ENCODE measurements around the gene ADAMTS14.

ADAMTS14 gene

DNA sequence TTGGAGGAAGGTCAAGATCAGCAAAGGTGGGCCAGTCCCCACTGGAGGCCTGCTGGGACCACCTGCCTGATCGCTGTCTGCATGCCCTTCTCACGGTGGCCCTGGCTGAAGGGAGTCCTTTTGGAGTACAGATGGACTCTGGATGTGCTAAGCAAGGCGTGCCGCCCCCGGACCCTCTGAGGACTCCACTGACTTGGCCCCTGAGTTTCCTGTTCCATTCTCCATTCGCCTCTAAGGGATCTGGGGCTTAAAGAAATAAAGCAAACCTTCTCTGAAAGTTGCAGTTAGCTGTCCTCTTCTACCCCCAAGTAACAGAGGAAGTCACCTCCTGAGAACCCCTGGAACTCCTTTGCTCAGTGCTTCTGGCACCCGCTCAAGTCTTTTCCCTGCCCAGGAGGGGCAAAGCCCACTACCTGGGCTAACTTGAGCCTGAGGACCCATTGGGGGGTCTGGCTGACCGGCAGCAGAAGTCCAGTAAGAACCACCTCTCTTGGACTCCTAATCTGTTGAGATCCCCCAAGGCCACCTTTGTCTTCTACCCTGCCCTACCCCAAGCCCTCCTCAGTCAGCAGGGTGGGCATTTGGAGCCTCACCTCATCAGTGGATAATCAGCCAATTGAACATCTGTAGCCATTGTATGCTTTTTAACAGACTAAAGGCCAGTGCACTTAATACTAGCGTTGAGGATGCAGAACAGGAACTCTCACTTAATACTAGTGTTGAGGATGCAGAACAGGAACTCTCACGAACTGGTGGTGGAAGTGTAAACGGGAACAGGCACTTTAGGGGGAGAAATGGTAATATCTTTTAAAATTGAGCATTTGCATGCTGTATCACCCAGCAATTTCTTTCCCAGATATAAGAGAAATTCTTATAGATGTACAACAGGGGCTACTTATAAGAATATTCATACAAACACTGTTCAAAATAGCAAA lies 110.7 kb downstream of the ADAMTS14 start:
- Histone ChIP-seq H3K9me2 (replicated peaks; ENCODE audit: control insufficient read depth, low read length) (no peaks in the 10 kb centered on the region), H3K36me3 (ENCODE audit: control insufficient read depth, low read length) (no peaks in the 10 kb centered on the region), H3F3A (ENCODE audit: control insufficient read depth, insufficient read depth) (no peaks in the 10 kb centered on the region), H3K79me2 (ENCODE audit: control insufficient read depth, low read length) (no peaks in the 10 kb centered on the region), H3K9me3 (ENCODE audit: control insufficient read depth, insufficient read depth, low read length) (no peaks in the 10 kb centered on the region), H4K20me1 (ENCODE audit: control insufficient read depth, insufficient read depth, low read depth, low read length) (no peaks in the 10 kb centered on the region), H3K4me3 (ENCODE audit: low read length) (no peak overlapping the region), H3K4me2 (ENCODE audit: low read length) (no peak overlapping the region), H3K27me3 (ENCODE audit: control insufficient read depth, low read length) (peaks cover 27% of the 10 kb centered on the region), H3K4me1 (ENCODE audit: control insufficient read depth, low read length) (no peaks in the 10 kb centered on the region), H3K27ac (ENCODE audit: low read depth, low read length) (no peak overlapping the region)
- TF ChIP-seq, protein P1, sequence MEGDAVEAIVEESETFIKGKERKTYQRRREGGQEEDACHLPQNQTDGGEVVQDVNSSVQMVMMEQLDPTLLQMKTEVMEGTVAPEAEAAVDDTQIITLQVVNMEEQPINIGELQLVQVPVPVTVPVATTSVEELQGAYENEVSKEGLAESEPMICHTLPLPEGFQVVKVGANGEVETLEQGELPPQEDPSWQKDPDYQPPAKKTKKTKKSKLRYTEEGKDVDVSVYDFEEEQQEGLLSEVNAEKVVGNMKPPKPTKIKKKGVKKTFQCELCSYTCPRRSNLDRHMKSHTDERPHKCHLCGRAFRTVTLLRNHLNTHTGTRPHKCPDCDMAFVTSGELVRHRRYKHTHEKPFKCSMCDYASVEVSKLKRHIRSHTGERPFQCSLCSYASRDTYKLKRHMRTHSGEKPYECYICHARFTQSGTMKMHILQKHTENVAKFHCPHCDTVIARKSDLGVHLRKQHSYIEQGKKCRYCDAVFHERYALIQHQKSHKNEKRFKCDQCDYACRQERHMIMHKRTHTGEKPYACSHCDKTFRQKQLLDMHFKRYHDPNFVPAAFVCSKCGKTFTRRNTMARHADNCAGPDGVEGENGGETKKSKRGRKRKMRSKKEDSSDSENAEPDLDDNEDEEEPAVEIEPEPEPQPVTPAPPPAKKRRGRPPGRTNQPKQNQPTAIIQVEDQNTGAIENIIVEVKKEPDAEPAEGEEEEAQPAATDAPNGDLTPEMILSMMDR (IDR thresholded peaks at IDR 0.05; ENCODE audit: low read depth, low read length, poor library complexity, severe bottlenecking): no peak
- no peak for TF ChIP-seq EZH2phosphoT487 (IDR thresholded peaks at IDR 0.05; ENCODE audit: borderline replicate concordance, low read length)

DNA sequence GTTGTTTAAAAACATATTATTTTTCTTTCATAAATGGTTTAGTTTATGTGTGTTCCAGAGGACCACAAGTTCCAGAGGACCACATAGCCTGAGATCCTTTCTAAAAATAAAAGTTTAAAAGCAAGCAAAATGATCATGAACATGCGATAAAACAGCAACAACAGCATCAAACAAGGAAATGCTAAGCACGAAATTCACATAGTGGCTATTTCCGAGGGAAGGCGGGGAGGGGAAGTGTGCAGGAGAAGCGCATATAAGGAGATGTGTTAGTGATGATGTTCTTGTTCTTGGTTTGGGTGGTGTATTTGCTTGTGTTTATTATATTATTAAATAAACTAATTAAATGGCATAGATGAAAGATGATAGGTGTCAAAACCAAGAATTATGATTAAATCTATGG lies 111.7 kb downstream of the ADAMTS14 start:
- H4K20me1 ChIP-seq (ENCODE audit: control insufficient read depth, insufficient read depth, low read depth, low read length): no peaks in the 10 kb centered on the region
- H3K9me2 ChIP-seq (replicated peaks; ENCODE audit: control insufficient read depth, low read length): no peaks in the 10 kb centered on the region
- no peak overlapping the region for H3K4me3 ChIP-seq (ENCODE audit: low read length)
- no peaks in the 10 kb centered on the region for H3F3A ChIP-seq (ENCODE audit: control insufficient read depth, insufficient read depth)
- TF ChIP-seq EZH2phosphoT487 (IDR thresholded peaks at IDR 0.05; ENCODE audit: borderline replicate concordance, low read length): no peak
- TF ChIP-seq, protein P1 (IDR thresholded peaks at IDR 0.05; ENCODE audit: low read depth, low read length, poor library complexity, severe bottlenecking): no peak
- no peaks in the 10 kb centered on the region for H3K36me3 ChIP-seq (ENCODE audit: control insufficient read depth, low read length)
- H3K27ac ChIP-seq (ENCODE audit: low read depth, low read length): no peak overlapping the region
- no peaks in the 10 kb centered on the region for H3K9me3 ChIP-seq (ENCODE audit: control insufficient read depth, insufficient read depth, low read length)
- H3K4me2 ChIP-seq (ENCODE audit: low read length): no peak overlapping the region
- no peaks in the 10 kb centered on the region for H3K4me1 ChIP-seq (ENCODE audit: control insufficient read depth, low read length)
- no peaks in the 10 kb centered on the region for H3K79me2 ChIP-seq (ENCODE audit: control insufficient read depth, low read length)
- peaks cover 37% of the 10 kb centered on the region for H3K27me3 ChIP-seq (ENCODE audit: control insufficient read depth, low read length)

- Histone ChIP-seq H4K20me1 (ENCODE audit: control insufficient read depth, insufficient read depth, low read depth, low read length) (no peaks in the 10 kb centered on the region), H3K9me2 (replicated peaks; ENCODE audit: control insufficient read depth, low read length) (no peaks in the 10 kb centered on the region), H3K4me2 (ENCODE audit: low read length) (no peak overlapping the region), H3K4me1 (ENCODE audit: control insufficient read depth, low read length) (no peaks in the 10 kb centered on the region), H3K9me3 (ENCODE audit: control insufficient read depth, insufficient read depth, low read length) (no peaks in the 10 kb centered on the region), H3K79me2 (ENCODE audit: control insufficient read depth, low read length) (no peaks in the 10 kb centered on the region), H3K27ac (ENCODE audit: low read depth, low read length) (no peak overlapping the region), H3F3A (ENCODE audit: control insufficient read depth, insufficient read depth) (no peaks in the 10 kb centered on the region), H3K36me3 (ENCODE audit: control insufficient read depth, low read length) (no peaks in the 10 kb centered on the region), H3K4me3 (ENCODE audit: low read length) (no peak overlapping the region), H3K27me3 (ENCODE audit: control insufficient read depth, low read length) (peaks cover 37% of the 10 kb centered on the region)
- TF ChIP-seq, protein P1 (IDR thresholded peaks at IDR 0.05; ENCODE audit: low read depth, low read length, poor library complexity, severe bottlenecking): no peak
- no peak for TF ChIP-seq EZH2phosphoT487 (IDR thresholded peaks at IDR 0.05; ENCODE audit: borderline replicate concordance, low read length)
These were observed 112.2 kb downstream of the ADAMTS14 start for GRCh38 chr10:70784471-70784870.

All from DOHH2 (cell line).